Fibroblast of pulmonary artery (primary cell): ENCODE results near the gene BHLHE40.

Source experiments
- DNase-seq: peaks from one replicate; pipeline ENCODE4 v3.0.0-alpha.2; 2010; ENCODE audit warnings: low read depth
- H3K4me3 ChIP-seq: replicated peaks from 2 replicates; pipeline ENCODE4 v1.5.1; 2011; ENCODE audit warnings: low read depth, mild to moderate bottlenecking, control low read depth, low read length, moderate library complexity
- TF ChIP-seq, protein P1 (sequence below): IDR thresholded peaks from 2 replicates; pipeline ENCODE4 v1.5.1; 2011; ENCODE audit warnings: mild to moderate bottlenecking, control low read depth, low read length, inconsistent platforms; ENCODE audit errors: missing control alignments

Gene BHLHE40

GRCh38 chr3:4978966-4979427 lies 240 bp upstream of the BHLHE40 start:
- DNase-seq = peak; percentile 99
- TF ChIP-seq, protein P1, sequence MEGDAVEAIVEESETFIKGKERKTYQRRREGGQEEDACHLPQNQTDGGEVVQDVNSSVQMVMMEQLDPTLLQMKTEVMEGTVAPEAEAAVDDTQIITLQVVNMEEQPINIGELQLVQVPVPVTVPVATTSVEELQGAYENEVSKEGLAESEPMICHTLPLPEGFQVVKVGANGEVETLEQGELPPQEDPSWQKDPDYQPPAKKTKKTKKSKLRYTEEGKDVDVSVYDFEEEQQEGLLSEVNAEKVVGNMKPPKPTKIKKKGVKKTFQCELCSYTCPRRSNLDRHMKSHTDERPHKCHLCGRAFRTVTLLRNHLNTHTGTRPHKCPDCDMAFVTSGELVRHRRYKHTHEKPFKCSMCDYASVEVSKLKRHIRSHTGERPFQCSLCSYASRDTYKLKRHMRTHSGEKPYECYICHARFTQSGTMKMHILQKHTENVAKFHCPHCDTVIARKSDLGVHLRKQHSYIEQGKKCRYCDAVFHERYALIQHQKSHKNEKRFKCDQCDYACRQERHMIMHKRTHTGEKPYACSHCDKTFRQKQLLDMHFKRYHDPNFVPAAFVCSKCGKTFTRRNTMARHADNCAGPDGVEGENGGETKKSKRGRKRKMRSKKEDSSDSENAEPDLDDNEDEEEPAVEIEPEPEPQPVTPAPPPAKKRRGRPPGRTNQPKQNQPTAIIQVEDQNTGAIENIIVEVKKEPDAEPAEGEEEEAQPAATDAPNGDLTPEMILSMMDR = no peak
- peak overlapping the region; percentile 100 for H3K4me3 ChIP-seq

DNA sequence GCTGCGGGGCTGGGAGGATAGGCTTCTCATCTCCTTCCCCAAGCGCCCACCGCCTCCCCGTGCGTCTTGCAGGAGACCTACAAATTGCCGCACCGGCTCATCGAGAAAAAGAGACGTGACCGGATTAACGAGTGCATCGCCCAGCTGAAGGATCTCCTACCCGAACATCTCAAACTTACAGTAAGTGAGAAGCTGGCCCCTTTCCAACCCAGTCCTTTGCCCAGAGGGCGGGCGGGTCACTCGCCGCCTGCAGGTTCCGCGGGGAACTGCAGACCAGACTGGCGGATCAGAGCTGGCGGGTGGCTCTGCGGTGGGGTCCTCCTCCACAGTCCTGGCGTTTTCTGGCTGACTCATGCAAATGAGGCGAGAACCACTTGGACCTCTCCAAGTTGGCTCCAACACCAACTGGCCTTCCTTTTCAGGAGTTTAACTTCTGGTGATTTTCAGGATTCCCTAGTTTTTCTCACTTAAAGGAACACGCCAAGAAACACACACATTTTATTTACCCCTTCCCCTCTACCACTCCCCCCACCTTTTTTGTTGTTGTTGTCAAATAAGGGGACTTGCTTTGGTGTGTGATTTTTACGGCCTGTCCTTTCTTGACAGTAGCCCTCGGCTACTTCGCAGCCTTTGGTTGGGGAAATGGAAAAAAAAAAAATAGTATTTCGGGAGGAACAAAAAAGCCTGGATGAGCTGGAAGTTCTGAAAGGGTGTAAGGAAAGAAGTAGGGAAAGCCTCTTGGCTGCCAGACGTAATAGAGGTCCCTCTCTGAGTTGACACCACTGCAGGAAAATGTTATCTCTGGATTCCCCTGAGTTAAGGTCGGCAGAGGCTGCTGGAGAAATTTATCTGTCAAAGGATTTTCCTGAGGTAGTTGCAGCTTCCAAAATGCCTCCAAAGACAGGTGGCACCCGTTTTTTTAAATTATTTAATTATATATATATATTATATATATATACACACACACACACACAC lies 1.3 kb downstream of the BHLHE40 start:
- H3K4me3 ChIP-seq = peak overlapping the region; percentile 100
- DNase-seq = peak; percentile 95
- TF ChIP-seq, protein P1 = peak; percentile 94

DNA sequence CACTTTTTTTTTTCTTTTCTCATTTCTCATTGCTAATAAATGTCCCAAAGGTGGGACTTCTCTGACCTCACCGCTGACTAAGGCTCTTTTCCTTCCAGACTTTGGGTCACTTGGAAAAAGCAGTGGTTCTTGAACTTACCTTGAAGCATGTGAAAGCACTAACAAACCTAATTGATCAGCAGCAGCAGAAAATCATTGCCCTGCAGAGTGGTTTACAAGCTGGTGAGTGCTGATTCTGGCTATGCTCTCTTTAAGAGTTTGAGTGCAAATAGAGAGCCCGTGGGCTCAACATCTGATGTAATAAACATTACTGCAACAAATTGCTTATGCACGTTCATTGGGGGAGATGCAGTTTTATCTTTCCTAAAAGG lies 2.0 kb downstream of the BHLHE40 start:
- DNase-seq = peak; percentile 55
- H3K4me3 ChIP-seq = peak overlapping the region; percentile 100
- TF ChIP-seq, protein P1 = no peak

DNA sequence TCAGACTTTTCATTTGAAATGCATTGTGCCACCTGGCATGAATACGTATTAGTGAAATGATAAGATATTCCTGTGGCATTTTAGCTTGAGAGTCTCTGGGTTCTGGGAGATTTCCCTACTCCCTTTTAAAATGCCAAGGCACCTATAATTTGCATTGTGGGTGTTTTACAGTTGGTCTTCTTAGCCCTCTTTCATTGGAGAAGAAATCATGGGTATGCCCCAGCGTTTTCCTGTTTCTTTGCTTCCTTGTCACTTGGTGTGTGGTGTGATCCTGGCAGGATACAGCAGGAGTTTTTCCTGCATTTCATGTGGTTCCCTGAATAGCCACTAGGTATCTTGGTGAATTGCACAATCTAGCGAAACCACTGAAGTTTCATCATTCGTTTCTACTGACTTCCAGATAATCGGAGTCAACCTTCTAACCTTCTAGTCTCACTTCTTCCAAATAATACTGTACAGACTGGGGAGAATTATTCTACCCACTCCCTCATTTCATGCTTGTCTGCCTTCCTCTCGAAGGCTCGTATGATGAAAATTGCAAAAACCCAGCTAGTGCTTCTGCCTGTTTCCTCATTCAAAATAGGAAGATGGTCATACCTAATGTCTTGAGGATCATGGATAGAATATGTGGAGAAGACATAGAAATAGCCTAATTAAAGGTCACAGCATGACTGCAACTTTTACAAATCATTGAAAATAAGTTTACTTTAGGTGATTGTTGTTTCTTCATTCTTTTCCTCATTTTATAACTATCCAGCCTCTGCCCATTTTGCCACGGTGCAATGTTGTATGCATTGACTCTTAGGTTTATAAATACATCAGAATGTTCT lies 2.6 kb downstream of the BHLHE40 start:
- H3K4me3 ChIP-seq = peak overlapping the region; percentile 100
- TF ChIP-seq, protein P1 = peak; percentile 51
- peak; percentile 87 for DNase-seq

DNA sequence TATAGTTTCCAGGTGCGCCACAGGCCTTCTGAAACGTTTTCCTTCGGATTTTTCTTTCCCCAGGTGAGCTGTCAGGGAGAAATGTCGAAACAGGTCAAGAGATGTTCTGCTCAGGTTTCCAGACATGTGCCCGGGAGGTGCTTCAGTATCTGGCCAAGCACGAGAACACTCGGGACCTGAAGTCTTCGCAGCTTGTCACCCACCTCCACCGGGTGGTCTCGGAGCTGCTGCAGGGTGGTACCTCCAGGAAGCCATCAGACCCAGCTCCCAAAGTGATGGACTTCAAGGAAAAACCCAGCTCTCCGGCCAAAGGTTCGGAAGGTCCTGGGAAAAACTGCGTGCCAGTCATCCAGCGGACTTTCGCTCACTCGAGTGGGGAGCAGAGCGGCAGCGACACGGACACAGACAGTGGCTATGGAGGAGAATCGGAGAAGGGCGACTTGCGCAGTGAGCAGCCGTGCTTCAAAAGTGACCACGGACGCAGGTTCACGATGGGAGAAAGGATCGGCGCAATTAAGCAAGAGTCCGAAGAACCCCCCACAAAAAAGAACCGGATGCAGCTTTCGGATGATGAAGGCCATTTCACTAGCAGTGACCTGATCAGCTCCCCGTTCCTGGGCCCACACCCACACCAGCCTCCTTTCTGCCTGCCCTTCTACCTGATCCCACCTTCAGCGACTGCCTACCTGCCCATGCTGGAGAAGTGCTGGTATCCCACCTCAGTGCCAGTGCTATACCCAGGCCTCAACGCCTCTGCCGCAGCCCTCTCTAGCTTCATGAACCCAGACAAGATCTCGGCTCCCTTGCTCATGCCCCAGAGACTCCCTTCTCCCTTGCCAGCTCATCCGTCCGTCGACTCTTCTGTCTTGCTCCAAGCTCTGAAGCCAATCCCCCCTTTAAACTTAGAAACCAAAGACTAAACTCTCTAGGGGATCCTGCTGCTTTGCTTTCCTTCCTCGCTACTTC lies 3.8 kb downstream of the BHLHE40 start:
- peak overlapping the region; percentile 100 for H3K4me3 ChIP-seq
- TF ChIP-seq, protein P1 = no peak
- DNase-seq = peak; percentile 49

DNA sequence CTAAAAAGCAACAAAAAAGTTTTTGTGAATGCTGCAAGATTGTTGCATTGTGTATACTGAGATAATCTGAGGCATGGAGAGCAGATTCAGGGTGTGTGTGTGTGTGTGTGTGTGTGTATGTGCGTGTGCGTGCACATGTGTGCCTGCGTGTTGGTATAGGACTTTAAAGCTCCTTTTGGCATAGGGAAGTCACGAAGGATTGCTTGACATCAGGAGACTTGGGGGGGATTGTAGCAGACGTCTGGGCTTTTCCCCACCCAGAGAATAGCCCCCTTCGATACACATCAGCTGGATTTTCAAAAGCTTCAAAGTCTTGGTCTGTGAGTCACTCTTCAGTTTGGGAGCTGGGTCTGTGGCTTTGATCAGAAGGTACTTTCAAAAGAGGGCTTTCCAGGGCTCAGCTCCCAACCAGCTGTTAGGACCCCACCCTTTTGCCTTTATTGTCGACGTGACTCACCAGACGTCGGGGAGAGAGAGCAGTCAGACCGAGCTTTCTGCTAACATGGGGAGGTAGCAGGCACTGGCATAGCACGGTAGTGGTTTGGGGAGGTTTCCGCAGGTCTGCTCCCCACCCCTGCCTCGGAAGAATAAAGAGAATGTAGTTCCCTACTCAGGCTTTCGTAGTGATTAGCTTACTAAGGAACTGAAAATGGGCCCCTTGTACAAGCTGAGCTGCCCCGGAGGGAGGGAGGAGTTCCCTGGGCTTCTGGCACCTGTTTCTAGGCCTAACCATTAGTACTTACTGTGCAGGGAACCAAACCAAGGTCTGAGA lies 4.7 kb downstream of the BHLHE40 start:
- TF ChIP-seq, protein P1 = no peak
- peak; percentile 80 for DNase-seq
- peak overlapping the region; percentile 100 for H3K4me3 ChIP-seq
